Kidney glomerular epithelial cell (primary cell): ENCODE data around the gene ZNF503.
A peak's percentile ranks its signal among the peaks of the same experiment; 100 is the strongest.

Experiments used
- DNase-seq: peaks from one replicate; lab custom pipeline; 2025; lab: John Stamatoyannopoulos, UW

The ZNF503 gene

GRCh38 chr10:75406462-75407223 is 5.1 kb upstream of the ZNF503 start:
- DNase-seq: no peak

- no peak for DNase-seq
Observed at GRCh38 chr10:75405598-75406461, 4.3 kb upstream of the ZNF503 start.

GRCh38 chr10:75404815-75405597 is 3.4 kb upstream of the ZNF503 start:
- DNase-seq: peak; percentile 40

GRCh38 chr10:75403939-75404814 is 2.6 kb upstream of the ZNF503 start:
- no peak for DNase-seq

GRCh38 chr10:75403144-75403938 is 1.8 kb upstream of the ZNF503 start:
- DNase-seq: peak; percentile 45

GRCh38 chr10:75402486-75403143 is 1.1 kb upstream of the ZNF503 start:
- peak; percentile 94 for DNase-seq

GRCh38 chr10:75400771-75401568 is 594 bp downstream of the ZNF503 start:
- DNase-seq: peak; percentile 21

- no peak for DNase-seq
Observed at GRCh38 chr10:75400163-75400770, 1.3 kb downstream of the ZNF503 start.

GRCh38 chr10:75399461-75400162 is 2.0 kb downstream of the ZNF503 start:
- DNase-seq: peak; percentile 40

GRCh38 chr10:75398692-75399460 is 2.7 kb downstream of the ZNF503 start:
- DNase-seq: no peak

GRCh38 chr10:75398200-75398691 is 3.3 kb downstream of the ZNF503 start:
- peak; percentile 61 for DNase-seq

GRCh38 chr10:75397496-75398199 is 3.9 kb downstream of the ZNF503 start:
- peak; percentile 15 for DNase-seq

GRCh38 chr10:75396631-75397495 is 4.7 kb downstream of the ZNF503 start:
- DNase-seq: peak; percentile 56

- DNase-seq: peak; percentile 63
Observed at GRCh38 chr10:75395932-75396630, 5.5 kb downstream of the ZNF503 start.
